ENCODE results near the gene MPZL3.

MPZL3 gene

DNA sequence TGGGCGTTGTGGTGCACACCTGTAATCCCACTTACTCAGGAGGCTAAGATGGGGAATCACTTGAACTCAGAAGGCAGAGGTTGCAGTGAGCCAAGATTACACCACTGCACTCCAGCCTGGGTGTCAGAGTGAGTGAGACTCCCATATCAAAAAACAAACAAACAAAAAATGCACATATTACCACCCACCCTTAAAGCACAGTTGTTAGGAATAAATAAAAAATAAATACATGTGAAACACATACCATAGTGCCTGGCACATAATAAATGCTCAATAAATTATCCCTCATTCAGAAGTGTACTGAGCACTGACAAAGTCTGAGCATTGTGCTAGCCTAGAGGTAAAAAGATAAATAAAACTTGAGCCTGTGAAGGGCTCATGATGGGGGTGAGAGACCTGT lies 18.3 kb downstream of the MPZL3 start:
- in situ Hi-C loops (cut with MboI; ENCODE audit: low sequenced_read_pairs), result no loop called here

DNA sequence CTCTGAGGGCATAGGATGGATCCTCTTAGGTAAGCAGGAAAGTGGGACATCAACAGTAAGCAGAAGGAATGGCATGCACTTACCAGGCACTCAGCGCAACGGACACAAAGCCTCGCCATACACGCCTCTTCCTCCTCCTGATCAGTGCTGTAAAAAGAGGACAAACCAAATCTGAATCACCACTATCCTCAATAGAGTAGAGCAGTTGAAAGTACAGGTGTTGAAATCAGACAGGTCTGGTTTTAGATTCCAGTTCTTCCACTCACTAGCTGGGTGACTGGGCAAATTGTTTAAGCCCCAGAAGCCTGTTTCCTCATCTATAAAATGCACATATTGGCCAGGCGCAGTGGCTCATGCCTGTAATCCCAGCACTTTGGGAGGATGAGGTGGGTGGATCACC lies 18.8 kb downstream of the MPZL3 start:
- in situ Hi-C loops (cut with MboI; ENCODE audit: low sequenced_read_pairs), result no loop called here

DNA sequence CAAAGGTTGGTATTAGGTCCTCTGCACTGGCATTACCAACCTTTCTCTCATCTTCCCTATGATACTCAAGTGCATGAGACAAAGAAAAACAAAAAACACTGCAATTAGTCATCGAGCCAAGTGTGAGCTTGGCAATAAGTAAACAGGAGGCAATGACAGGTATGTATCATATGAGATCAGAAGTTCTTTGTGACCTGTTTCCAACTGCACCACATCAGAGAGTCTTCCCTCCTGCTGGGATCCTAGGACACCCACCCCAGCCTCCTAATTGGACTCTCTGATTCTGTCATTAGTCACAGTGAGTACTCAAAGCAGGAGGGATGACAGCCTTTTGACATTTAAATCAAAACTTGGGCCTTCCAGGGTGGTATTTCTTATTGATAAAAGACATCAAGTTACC lies 19.5 kb downstream of the MPZL3 start:
- in situ Hi-C loops (cut with MboI; ENCODE audit: low sequenced_read_pairs), result no loop called here

DNA sequence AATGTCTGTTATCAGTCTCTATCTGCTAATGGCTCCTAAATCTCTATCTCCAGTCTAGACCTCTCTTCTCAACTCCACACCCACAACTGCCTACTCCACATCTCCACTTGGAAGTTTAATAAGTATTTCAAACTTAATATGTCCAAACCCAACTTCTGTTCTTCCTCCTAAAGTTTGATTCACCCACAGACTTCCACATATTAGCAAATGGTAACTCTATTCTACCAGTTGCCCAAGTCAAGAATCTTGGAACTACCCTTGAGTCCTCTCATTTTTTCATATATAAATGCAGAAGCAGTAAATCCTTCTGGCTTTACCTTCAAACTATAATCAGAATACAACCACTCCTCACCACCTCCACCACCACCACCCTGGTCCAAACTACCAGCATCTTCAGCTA lies 20.7 kb downstream of the MPZL3 start:
- in situ Hi-C loops (cut with MboI; ENCODE audit: low sequenced_read_pairs), result no loop called here

DNA sequence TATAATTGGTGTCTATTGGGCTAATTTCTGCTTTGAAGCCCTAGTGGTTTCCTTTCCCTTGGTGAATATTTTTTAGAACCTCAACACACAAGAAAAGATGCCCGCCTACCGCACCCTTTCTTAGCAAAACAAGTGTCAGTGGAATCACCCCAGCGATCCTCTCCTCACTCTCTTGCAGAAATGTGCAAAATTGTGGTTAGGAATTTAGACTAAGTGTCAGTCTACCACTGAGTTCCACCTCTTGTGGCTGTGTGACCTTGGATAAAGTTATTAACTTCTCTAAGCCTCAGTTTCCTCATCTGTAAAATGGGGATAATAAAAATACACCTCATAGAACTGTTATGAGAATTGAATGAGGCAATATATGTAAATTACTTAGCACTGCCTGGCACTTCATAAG lies 22.1 kb downstream of the MPZL3 start:
- in situ Hi-C loops (cut with MboI; ENCODE audit: low sequenced_read_pairs), result no loop called here

DNA sequence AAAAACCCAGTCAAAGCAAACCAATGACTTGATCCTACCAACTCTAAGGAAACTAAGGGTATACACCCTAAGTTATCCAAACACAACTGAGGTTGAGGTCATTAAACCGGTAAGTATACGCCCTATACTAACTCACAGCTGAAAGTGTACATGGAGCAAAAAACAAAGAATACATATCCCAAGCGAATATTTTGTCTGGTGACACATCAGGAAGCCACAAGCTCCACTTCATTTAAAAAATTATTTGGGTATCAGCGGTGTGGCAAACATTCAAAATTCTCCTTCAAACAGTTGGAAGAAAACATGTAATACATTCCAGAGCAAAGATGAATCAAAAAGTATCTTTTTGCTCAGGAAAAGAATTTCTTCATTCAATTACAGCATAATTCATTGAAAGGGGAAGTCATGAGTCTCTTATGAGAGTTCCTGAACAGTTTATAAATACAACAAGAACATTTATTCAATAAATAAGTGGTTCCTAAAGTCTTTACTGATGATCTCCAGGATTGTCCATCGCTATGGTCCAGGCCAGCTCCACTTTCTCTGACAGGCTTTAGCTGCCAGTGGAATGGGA lies 22.8 kb downstream of the MPZL3 start:
- in situ Hi-C loops (cut with MboI; ENCODE audit: low sequenced_read_pairs), result no loop called here

DNA sequence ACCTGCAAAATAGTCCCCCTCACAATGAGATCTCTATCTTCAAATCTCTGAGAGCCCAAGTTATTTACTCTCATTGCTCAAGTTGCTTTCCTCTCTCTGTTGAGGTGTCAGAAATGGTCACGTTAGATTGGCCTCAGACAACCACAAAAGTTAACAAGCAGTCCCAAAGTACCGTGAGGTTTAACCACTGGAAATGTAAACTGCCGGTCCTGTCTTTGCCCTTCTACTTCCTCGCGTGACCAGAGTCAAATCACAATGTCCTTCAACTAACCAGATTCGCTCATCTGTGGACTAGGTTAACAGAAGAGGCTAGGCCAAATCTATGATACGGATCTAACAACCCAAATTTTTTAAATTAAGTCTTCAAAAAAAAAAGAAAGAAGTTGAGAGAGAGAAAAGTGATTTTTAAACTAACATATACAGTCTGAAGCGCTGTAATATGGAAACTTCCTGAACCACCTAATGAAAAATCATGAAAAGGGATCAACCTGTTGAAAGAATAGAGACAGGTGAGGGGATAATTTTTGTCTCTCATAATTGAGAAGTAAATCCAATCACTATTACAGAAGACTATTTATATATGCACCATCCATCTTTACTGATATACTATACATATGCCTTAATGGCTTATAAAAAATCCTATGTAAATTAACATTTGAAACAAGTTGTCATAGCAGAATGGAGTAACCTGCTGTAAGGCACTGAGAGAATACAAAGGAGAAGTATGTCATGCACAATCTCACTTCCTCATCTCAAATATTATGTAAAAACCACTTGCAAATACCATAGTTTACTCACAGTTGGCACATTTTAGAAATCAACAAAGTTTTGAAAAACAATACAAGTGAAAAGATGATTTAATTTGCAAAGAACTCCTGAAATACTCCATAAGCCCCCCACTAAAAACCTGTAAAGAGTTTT lies 24.0 kb downstream of the MPZL3 start:
- in situ Hi-C loops (cut with MboI; ENCODE audit: low sequenced_read_pairs), result no loop called here

DNA sequence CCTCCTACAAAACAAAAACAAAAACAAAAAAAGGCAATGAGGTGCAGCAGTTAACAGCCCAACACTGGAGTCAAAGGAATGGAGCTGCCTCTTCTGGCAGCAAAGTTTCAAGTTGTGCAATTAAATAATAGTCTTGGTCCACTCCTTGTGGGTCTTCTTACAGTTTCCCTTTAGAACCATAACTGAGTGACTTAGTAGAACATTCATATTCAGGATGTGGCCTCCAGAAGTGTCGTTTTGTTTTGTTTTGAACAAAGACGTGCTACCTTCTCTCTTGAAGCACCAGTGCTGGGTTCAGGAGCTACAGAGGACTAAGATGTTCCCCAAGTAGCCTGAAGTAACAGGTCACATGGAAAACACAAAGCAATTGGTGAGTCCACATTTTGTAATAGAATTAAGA lies 25.4 kb downstream of the MPZL3 start:
- in situ Hi-C loops (cut with MboI; ENCODE audit: low sequenced_read_pairs), result no loop called here

DNA sequence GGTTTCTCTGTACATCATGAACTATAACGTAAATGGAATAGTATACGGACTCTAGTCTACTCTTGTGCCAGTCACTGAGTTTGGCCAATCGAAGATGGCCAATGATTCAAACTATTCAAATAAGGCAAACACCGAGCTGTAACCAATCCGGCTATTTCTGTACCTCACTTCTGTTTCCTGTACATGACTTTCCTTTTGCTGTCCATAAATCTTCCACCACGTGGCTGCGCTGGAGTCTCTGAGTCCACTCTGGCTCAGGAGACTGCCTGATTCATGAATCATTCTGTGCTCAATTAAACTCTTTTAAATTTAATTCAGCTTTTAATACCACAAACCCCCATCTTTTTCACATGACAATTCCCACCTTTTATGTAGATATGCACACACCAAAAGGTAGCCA lies 25.9 kb downstream of the MPZL3 start:
- in situ Hi-C loops (cut with MboI; ENCODE audit: low sequenced_read_pairs), result no loop called here

DNA sequence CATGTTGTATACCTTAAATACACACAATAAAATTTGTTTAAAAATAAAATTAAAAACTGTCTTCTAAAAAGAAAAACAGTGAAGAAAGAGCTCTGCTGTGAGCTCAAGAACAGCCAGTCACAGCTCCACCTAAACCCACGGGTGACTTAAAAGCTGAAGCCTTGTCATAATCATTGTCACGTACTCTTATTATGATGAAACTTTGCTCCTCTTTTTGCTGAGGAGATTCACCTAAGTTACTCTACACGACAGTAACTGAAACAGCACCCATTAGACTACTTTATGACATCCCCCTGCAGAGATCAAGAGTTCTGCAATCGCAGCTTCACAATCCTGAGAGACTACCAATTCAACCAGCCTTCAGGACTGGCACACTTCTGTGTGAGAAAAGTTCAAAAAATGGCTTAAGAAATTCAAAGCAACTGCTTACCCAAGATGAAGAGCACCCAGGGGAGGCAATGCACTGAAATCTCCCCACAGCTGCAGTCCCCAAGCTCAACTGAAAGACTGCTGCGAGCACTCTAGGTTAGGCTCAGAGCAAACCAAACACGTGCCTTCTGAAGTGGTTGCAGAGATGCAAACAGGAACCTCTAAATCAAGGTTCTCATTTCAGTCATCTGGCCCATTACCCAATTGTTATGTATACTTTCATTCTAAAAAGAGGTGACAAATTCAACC lies 27.5 kb downstream of the MPZL3 start, which contains the start of gene JAML:
JAML (minus strand) TSS at position 501 of the 678 bp plus-strand sequence. CDS start 10,145 bp downstream, outside the sequence.
- in situ Hi-C loops (cut with MboI; ENCODE audit: low sequenced_read_pairs), result no loop called here

DNA sequence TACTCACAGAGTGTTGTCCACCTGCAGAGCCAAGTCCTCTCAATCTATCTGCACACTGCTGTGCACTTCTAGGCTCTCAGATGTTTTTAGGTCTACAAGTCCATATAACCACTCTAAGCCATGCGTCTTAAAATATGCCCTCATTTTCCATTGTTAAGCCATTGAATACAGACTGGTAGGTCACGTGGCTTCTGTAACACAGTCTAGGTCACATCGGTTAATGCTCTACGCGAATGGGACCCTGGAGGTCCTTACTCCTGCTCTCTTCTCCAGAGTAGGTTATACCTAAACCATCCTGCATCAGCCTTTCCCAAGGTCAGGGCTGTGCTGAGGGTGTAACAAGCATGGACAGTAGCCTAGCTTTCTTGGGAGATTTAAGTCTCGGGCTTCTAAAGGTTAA lies 28.2 kb downstream of the MPZL3 start:
- in situ Hi-C loops (cut with MboI; ENCODE audit: low sequenced_read_pairs), result no loop called here

DNA sequence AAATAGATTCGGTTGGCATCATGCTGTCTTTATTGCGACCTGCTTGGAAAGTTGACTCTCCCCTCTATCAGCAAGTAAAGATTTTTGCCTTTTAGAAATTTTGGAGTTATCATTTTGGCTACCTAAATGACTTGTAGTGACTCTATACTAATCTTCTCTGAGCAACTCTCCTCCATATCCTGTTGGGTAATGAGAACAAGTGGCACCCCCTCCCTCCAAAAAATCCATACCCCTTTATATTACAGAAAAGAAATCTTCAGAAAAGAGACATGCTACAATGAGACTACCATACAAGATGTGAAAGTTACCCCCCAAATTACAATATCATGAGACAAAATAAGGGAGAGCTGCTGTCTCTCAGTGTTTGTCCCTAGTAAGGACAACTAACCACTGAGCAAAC lies 28.6 kb downstream of the MPZL3 start:
- in situ Hi-C loops (cut with MboI; ENCODE audit: low sequenced_read_pairs), result no loop called here

DNA sequence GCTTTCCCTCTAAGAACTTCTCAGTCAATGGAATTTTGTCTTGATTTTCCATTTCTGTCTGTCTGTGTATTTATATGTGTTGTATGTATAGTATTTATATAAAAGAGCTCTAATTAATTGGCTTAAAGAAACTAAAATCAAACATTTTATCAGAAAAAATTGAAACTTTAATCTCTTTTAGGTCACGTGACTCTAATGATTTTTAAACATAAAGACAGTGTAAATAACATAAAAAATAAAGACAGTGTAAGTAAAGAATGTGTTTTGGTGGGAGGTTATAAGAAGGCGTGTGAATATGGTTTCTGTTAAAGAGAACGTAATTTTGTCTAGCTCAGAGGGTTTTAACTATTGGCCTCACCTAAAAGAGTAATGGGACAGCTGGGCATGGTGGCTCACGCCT lies 29.7 kb downstream of the MPZL3 start:
- in situ Hi-C loops (cut with MboI; ENCODE audit: low sequenced_read_pairs), result no loop called here

DNA sequence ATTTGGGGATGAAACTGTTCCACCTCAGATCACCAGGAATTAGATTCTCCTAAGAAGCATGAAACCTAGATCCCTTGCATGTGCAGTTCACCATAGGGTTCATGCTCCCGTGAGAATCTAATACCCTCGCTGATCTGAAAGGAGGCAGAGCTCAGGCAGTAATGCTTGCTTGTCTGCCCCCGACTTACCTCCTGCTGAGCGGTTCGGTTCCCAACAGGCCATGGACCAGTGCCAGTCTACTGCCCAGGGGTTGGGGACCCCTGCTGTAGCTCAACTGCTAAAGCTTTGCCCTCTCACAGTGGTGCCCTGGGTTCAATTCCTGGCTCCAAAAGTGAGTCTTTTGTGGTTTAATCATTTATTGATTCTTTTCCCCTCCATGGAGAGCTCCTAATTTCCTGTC lies 30.7 kb downstream of the MPZL3 start:
- in situ Hi-C loops (cut with MboI; ENCODE audit: low sequenced_read_pairs), result no loop called here

DNA sequence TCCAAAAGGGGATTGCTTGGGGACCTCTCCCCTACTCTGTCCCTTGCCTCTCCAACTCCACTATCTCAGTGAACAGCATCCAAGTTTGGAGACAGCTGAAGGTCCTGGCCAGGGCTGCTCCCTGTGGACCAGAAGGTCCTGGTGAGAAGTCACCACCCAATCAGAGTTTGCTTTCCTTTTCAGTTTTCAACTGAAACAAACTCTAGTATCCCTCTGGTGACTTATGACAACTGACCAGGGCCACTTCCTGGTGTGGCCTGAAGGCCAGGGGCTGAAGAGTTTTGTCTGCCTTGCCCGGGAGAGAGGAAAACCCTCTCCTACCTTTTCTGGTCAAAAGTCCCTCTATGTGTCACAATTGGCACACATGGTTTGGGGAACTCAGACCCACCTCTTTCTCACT lies 32.4 kb downstream of the MPZL3 start:
- in situ Hi-C loops (cut with MboI; ENCODE audit: low sequenced_read_pairs), result no loop called here

DNA sequence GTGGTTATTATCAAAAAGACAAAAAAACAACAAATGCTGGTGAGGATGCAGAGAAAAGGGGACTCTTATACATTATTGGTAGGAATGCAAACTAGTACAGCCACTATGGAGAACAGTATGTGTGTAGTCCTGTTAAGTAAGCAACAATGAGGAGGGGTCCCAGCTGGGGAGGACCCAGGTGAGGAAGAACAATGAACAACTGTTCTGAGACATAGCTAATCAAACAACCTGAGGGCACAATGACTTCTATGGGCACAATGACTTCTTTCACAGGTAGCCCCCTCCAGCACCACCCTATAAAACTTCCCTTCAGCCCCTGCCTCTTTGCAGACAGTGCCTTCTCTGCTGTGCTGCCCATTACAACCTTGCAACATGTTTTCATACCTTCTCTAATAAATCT lies 32.9 kb downstream of the MPZL3 start:
- in situ Hi-C loops (cut with MboI; ENCODE audit: low sequenced_read_pairs), result no loop called here

DNA sequence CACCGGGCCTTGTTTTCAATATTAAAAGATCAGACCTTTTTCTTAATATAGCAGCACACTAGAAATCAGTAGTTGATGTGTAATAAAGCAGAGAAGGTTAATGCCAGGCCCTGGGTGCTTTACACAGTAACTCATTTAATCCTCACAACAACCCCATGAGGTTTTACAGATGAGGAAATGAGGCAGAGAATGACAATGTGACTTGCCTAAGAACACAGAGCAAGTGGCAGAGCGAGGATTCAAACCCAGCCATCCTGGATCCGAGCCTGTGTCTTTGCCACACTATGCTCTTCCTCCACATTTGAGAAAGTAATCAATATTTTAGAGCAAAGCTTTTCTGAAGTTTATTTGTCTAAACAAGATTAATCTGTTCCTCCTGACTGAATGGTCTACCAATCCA lies 34.6 kb downstream of the MPZL3 start:
- in situ Hi-C loops (cut with MboI; ENCODE audit: low sequenced_read_pairs), result no loop called here

DNA sequence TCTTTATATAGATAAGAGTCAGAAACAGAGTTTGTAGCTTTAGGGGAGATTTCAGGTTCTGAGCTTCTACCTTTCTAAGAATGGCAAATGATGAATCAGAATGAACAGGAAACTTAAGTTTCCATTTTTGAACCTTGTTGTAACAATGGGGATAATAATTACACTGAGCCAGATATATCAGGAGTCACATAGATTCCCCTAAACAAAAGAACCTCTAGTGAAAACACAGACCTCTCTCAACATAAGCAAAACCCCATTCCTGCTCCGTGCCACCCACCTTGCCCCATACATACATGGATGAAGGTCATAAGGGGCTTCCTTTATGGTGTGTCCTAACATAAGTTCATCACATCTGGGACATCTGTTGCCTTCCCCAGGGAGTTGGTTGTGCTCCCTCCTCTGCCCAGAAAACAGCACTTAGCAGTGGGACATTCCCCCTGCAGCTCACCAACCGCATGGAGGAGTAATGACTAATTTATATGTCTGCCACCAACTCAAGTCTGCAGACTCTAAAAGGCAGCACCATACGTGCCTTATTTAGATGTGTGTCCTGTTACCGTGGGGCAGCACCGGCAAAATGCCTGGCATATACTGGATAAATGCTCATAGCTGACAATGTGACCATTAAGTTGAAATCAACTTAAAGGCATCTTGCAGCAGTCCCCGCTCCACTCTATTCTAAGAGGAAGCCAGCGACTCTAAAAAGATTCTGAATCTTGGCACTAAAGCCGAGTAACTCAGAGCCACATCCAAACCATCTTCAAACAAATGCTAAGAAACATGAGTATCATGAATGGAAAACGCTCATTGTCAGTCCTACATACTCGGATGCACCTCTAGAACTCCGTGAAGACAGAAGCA lies 35.3 kb downstream of the MPZL3 start:
- in situ Hi-C loops (cut with MboI; ENCODE audit: low sequenced_read_pairs), result no loop called here

DNA sequence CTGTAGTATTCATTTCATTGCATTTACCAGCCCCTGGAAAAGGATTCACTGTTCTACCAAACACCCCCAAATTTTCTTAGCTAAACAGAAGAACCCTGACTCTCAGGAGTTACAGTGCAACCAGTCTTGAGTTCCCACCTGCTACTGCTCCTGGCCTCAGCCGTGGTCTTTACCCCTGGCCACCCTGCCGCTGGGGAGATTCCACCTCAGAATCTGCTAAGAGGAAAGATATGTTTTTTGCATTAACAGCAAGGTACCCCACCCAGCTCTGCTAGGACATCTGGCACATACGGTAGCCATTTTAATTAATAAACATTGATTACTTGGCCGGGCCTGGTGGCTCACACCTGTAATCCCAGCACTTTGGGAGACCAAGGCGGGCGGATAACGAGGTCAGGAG lies 36.4 kb downstream of the MPZL3 start:
- in situ Hi-C loops (cut with MboI; ENCODE audit: low sequenced_read_pairs), result no loop called here

DNA sequence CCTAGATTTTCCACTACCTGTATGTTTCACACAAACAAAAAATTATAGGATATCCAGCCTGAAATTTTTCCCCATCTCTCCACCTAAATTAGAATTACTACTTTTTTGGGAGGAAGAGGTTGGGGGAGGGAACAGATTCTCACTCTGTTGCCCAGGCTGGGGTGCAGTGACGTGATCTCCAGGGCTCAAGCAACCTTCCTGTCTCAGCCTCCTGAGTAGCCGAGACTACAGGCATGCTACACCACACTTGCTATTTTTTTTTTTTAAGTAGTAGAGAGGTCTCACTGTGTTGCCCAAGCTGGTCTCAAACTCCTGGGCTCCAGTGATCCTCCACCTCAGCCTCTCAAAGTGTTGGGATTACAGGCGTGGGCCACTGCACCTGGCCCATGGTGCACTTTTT lies 36.9 kb downstream of the MPZL3 start:
- in situ Hi-C loops (cut with MboI; ENCODE audit: low sequenced_read_pairs), result no loop called here

Measured in HL-60/S4 (cell line).